HEK293 (cell line): ENCODE data around the gene NADK.

Experiments
- BCL11A ChIP-seq: fragments of 450-650 bp; formaldehyde crosslinking; IDR thresholded peaks from 2 replicates; pipeline ENCODE4 v1.5.1; 2016; ENCODE audit warnings: low read depth, missing biosample characterization, missing genetic modification characterization
- ELK4 ChIP-seq: IDR thresholded peaks from 2 replicates; pipeline ENCODE4 v1.6.1; 2011; ENCODE audit warnings: mild to moderate bottlenecking, low read depth, low read length, borderline replicate concordance
- IKZF3 ChIP-seq: fragments of 450-650 bp; IDR thresholded peaks from 2 replicates; pipeline ENCODE4 v1.5.0; 2018; ENCODE audit warnings: missing biosample characterization, mild to moderate bottlenecking, missing genetic modification characterization, moderate library complexity
- KLF10 ChIP-seq: fragments of 450-650 bp; IDR thresholded peaks from 2 replicates; pipeline ENCODE4 v1.5.1; 2018; ENCODE audit warnings: missing biosample characterization, mild to moderate bottlenecking, missing genetic modification characterization
- TCF7L2 ChIP-seq: IDR thresholded peaks from 2 replicates; pipeline ENCODE4 v1.6.1; 2011; ENCODE audit warnings: low read depth, mild to moderate bottlenecking, inconsistent platforms, low read length, moderate library complexity, borderline replicate concordance
- YY1 ChIP-seq: fragments of 450-650 bp; formaldehyde crosslinking; IDR thresholded peaks from 2 replicates; pipeline ENCODE4 v1.5.1; 2018; ENCODE audit warnings: missing biosample characterization, missing genetic modification characterization
- ZNF146 ChIP-seq: fragments of 450-650 bp; formaldehyde crosslinking; IDR thresholded peaks from 2 replicates; pipeline ENCODE4 v1.5.1; 2016; ENCODE audit warnings: missing biosample characterization, missing genetic modification characterization
- ZNF621 ChIP-seq: fragments of 450-650 bp; formaldehyde crosslinking; IDR thresholded peaks from 2 replicates; pipeline ENCODE4 v1.5.1; 2017; ENCODE audit warnings: missing biosample characterization, missing genetic modification characterization
- ZNF76 ChIP-seq: fragments of 450-650 bp; formaldehyde crosslinking; IDR thresholded peaks from 2 replicates; pipeline ENCODE4; 2016; ENCODE audit warnings: low read depth, missing biosample characterization, missing genetic modification characterization, borderline replicate concordance
- ZNF776 ChIP-seq: fragments of 450-650 bp; formaldehyde crosslinking; IDR thresholded peaks from 2 replicates; pipeline ENCODE4 v1.5.0; 2017; ENCODE audit warnings: missing biosample characterization, missing genetic modification characterization, borderline replicate concordance
- TF ChIP-seq, protein P1 (sequence below): fragments of 450-650 bp; formaldehyde crosslinking; IDR thresholded peaks from 2 replicates; pipeline ENCODE4 v1.5.1; 2016; ENCODE audit warnings: missing biosample characterization, missing genetic modification characterization
- TF ChIP-seq, protein P2 (sequence below): fragments of 450-650 bp; formaldehyde crosslinking; IDR thresholded peaks from 2 replicates; pipeline ENCODE4 v1.5.1; 2016; ENCODE audit warnings: missing biosample characterization, missing genetic modification characterization

GRCh38 chr1:1770102-1770501 lies 8.2 kb downstream of the NADK start:
- TF ChIP-seq ZNF146 (tag by site-specific recombination) (no peak), IKZF3 (tag by site-specific recombination) (no peak), KLF10 (no peak), ZNF621 (no peak), BCL11A (no peak), TCF7L2 (no peak), ELK4 (no peak), ZNF776 (tag by site-specific recombination) (no peak), ZNF76 (tag by site-specific recombination) (no peak), YY1 (no peak)
- TF ChIP-seq, protein P1, sequence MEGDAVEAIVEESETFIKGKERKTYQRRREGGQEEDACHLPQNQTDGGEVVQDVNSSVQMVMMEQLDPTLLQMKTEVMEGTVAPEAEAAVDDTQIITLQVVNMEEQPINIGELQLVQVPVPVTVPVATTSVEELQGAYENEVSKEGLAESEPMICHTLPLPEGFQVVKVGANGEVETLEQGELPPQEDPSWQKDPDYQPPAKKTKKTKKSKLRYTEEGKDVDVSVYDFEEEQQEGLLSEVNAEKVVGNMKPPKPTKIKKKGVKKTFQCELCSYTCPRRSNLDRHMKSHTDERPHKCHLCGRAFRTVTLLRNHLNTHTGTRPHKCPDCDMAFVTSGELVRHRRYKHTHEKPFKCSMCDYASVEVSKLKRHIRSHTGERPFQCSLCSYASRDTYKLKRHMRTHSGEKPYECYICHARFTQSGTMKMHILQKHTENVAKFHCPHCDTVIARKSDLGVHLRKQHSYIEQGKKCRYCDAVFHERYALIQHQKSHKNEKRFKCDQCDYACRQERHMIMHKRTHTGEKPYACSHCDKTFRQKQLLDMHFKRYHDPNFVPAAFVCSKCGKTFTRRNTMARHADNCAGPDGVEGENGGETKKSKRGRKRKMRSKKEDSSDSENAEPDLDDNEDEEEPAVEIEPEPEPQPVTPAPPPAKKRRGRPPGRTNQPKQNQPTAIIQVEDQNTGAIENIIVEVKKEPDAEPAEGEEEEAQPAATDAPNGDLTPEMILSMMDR (tag by site-specific recombination) = no peak
- TF ChIP-seq, protein P2, sequence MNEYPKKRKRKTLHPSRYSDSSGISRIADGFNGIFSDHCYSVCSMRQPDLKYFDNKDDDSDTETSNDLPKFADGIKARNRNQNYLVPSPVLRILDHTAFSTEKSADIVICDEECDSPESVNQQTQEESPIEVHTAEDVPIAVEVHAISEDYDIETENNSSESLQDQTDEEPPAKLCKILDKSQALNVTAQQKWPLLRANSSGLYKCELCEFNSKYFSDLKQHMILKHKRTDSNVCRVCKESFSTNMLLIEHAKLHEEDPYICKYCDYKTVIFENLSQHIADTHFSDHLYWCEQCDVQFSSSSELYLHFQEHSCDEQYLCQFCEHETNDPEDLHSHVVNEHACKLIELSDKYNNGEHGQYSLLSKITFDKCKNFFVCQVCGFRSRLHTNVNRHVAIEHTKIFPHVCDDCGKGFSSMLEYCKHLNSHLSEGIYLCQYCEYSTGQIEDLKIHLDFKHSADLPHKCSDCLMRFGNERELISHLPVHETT (tag by site-specific recombination) = no peak
